Measurements from ENCODE around the gene GJA10. TPM values are rescaled to one million over a fixed set of nuclear protein-coding genes. Genes with fewer than 3 reads are reported as not detected.

Gene GJA10
- total RNA-seq, 2 experiments from 2014 or later = not detected

- H3K4me1 ChIP-seq (ENCODE audit: insufficient read depth, low read length, poor library complexity, severe bottlenecking) = no peaks in the 10 kb centered on the region
- CTCF ChIA-PET (ENCODE audit: unreplicated experiment) = interaction anchor here (0.6 to 1.5 kb wide), 6 partner anchors 14 to 538 kb away, joined by 3 to 11 read pairs (median 4); no protein-coding TSS in a partner anchor
- no peak overlapping the region for H3K4me3 ChIP-seq (ENCODE audit: low read depth, low read length, poor library complexity, severe bottlenecking)
- peaks cover 92% of the 10 kb centered on the region for H3K36me3 ChIP-seq (ENCODE audit: insufficient read depth, low read length)
- intact Hi-C loops (cut with micrococcal nuclease; ENCODE audit: unreplicated experiment) = loop anchor here (1.0 to 5.0 kb wide), 4 partner anchors 240 to 539 kb away; no protein-coding TSS in a partner anchor
- no peak overlapping the region for H2AFZ ChIP-seq (ENCODE audit: low read length)
- DNase-seq (ENCODE audit: low spot score) = peak; percentile 71
- peaks cover 8% of the 10 kb centered on the region; the same call in 1 of the 2 replicates for H3K79me2 ChIP-seq (ENCODE audit: insufficient read depth, low read depth, low read length)
- no peaks in the 10 kb centered on the region for H3K9me3 ChIP-seq (ENCODE audit: low read length)
- BruUV-seq (replicated peaks) = no TSS peak
- no peaks in the 10 kb centered on the region for H4K20me1 ChIP-seq (ENCODE audit: insufficient read depth, low read length)
- TF ChIP-seq EZH2phosphoT487 (IDR thresholded peaks at IDR 0.05; ENCODE audit: borderline replicate concordance, low read depth, low read length) (no peak), CTCF (conservative IDR thresholded peaks at IDR 0.05; ENCODE audit: low read length) (peak; percentile 89)
- no peak overlapping the region for H3K27ac ChIP-seq (ENCODE audit: low read depth, low read length, poor library complexity, severe bottlenecking)
- H3K4me2 ChIP-seq (ENCODE audit: low read length) = no peak overlapping the region
- H3K9me2 ChIP-seq (ENCODE audit: insufficient read depth, low read length) = no peaks in the 10 kb centered on the region
- POLR2A ChIA-PET = interaction anchor here (0.5 to 1.7 kb wide), 11 partner anchors 25 to 602 kb away, joined by 3 to 6 read pairs (median 4); no protein-coding TSS in a partner anchor
Measured at GRCh38 chr6:89940225-89941027, 46.2 kb downstream of the GJA10 start.

GRCh38 chr6:89941031-89941762 lies 46.9 kb downstream of the GJA10 start:
- ChIA-PET POLR2A (interaction anchor here (0.5 to 1.7 kb wide), 6 partner anchors 24 to 601 kb away, joined by 3 to 6 read pairs (median 4); no protein-coding TSS in a partner anchor), CTCF (ENCODE audit: unreplicated experiment) (interaction anchor here (0.6 to 1.5 kb wide), 5 partner anchors 24 to 537 kb away, joined by 3 to 11 read pairs (median 3); no protein-coding TSS in a partner anchor)
- Histone ChIP-seq H3K4me3 (ENCODE audit: low read depth, low read length, poor library complexity, severe bottlenecking) (no peak overlapping the region), H3K36me3 (ENCODE audit: insufficient read depth, low read length) (peaks cover 92% of the 10 kb centered on the region), H3K9me3 (ENCODE audit: low read length) (no peaks in the 10 kb centered on the region), H4K20me1 (ENCODE audit: insufficient read depth, low read length) (no peaks in the 10 kb centered on the region), H3K27ac (ENCODE audit: low read depth, low read length, poor library complexity, severe bottlenecking) (no peak overlapping the region), H3K9me2 (ENCODE audit: insufficient read depth, low read length) (no peaks in the 10 kb centered on the region), H3K4me2 (ENCODE audit: low read length) (no peak overlapping the region), H3K4me1 (ENCODE audit: insufficient read depth, low read length, poor library complexity, severe bottlenecking) (no peaks in the 10 kb centered on the region), H2AFZ (ENCODE audit: low read length) (no peak overlapping the region), H3K79me2 (ENCODE audit: insufficient read depth, low read depth, low read length) (peaks cover 13% of the 10 kb centered on the region; the same call in 1 of the 2 replicates)
- TF ChIP-seq EZH2phosphoT487 (IDR thresholded peaks at IDR 0.05; ENCODE audit: borderline replicate concordance, low read depth, low read length) (no peak), CTCF (conservative IDR thresholded peaks at IDR 0.05; ENCODE audit: low read length) (no peak)
- intact Hi-C loops (cut with micrococcal nuclease; ENCODE audit: unreplicated experiment) = loop anchor here (2.0 to 5.0 kb wide), 2 partner anchors 240 to 451 kb away; no protein-coding TSS in a partner anchor
- no peak for DNase-seq (ENCODE audit: low spot score)
- BruUV-seq (replicated peaks) = no TSS peak
